CD14-positive monocyte (primary cell): ENCODE measurements around the gene PREX1. TPM values are rescaled to one million over a fixed set of nuclear protein-coding genes. Genes with fewer than 3 reads are reported as not detected.

Experiments
- DNase-seq, 3 donors: peaks; one replicate each; pipeline ENCODE4 v3.0.0-alpha.2; 2011 to 2022
- H2AFZ ChIP-seq: 2 replicates; pipeline ENCODE4 v1.6.0; 2012; ENCODE audit warnings: mild to moderate bottlenecking, low read depth, low read length, inconsistent platforms; ENCODE audit not compliant: insufficient read depth, poor library complexity, severe bottlenecking
- H3K27ac ChIP-seq, 2 donors: 1 replicate in 1 of 2; 2 replicates in 1 of 2; pipeline ENCODE4 v1.5.1; 2012 to 2013; ENCODE audit warnings: low read length in 2 of 2, control low read depth in 1 of 2, inconsistent platforms in 1 of 2, low read depth in 1 of 2, mild to moderate bottlenecking in 1 of 2
- H3K27me3 ChIP-seq, 2 donors: one replicate each; pipeline versions ENCODE4 v1.6.0 to v1.6.1; 2011 to 2013; ENCODE audit warnings: low read length in 2 of 2; ENCODE audit not compliant: control insufficient read depth in 2 of 2, insufficient read depth in 2 of 2
- H3K36me3 ChIP-seq, 2 donors: replicated peaks in 1 of 2; 1 replicate in 1 of 2; 2 replicates in 1 of 2; pipeline versions ENCODE4 v1.5.1 to v1.6.1; 2012 to 2013; ENCODE audit warnings: low read length in 2 of 2, control low read depth in 1 of 2, inconsistent platforms in 1 of 2, mild to moderate bottlenecking in 1 of 2; ENCODE audit not compliant: insufficient read depth in 2 of 2, control insufficient read depth in 1 of 2
- H3K4me1 ChIP-seq, 2 donors: 1 replicate in 1 of 2; 2 replicates in 1 of 2; pipeline versions ENCODE4 v1.5.1 to v1.6.1; 2012 to 2013; ENCODE audit warnings: low read length in 2 of 2, control low read depth in 1 of 2, inconsistent platforms in 1 of 2, mild to moderate bottlenecking in 1 of 2, moderate library complexity in 1 of 2; ENCODE audit not compliant: insufficient read depth in 2 of 2, control insufficient read depth in 1 of 2
- H3K4me2 ChIP-seq: replicated peaks from 2 replicates; pipeline ENCODE3; 2012; ENCODE audit warnings: low read length, moderate library complexity, mild to moderate bottlenecking; ENCODE audit not compliant: poor library complexity, severe bottlenecking; ENCODE audit errors: extremely low read depth
- H3K4me3 ChIP-seq, 3 experiments: fragments of 200-600 bp in 1 of 3; sonication (generic) in 1 of 3; replicated peaks in 1 of 3; 1 replicate in 2 of 3; 2 replicates in 1 of 3; pipeline ENCODE4 v1.5.1; 2011 to 2013; ENCODE audit warnings: low read length in 3 of 3, mild to moderate bottlenecking in 3 of 3, control low read depth in 2 of 3, low read depth in 2 of 3, inconsistent platforms in 1 of 3, moderate library complexity in 1 of 3
- H3K79me2 ChIP-seq: 2 replicates; pipeline ENCODE4 v1.6.0; 2012; ENCODE audit warnings: mild to moderate bottlenecking, control low read depth, inconsistent platforms, low read length, moderate library complexity; ENCODE audit not compliant: insufficient read depth
- H3K9ac ChIP-seq: 2 replicates; pipeline ENCODE4 v1.6.0; 2017; ENCODE audit warnings: low read length, mild to moderate bottlenecking; ENCODE audit not compliant: insufficient read depth, poor library complexity, severe bottlenecking
- H3K9me3 ChIP-seq, 2 donors: replicated peaks in 1 of 2; 1 replicate in 1 of 2; 2 replicates in 1 of 2; pipeline versions ENCODE4 v1.5.1 to v1.6.1; 2012 to 2013; ENCODE audit warnings: low read length in 2 of 2, control low read depth in 1 of 2; ENCODE audit not compliant: control insufficient read depth in 1 of 2, insufficient read depth in 1 of 2
- H4K20me1 ChIP-seq: 2 replicates; pipeline ENCODE4 v1.6.0; 2012; ENCODE audit warnings: mild to moderate bottlenecking, low read length, control low read depth, moderate library complexity; ENCODE audit not compliant: insufficient read depth
- H3K27ac Mint-ChIP-seq, 7 donors: one replicate each; pipeline ENCODE4 v1.8.0; 2020; ENCODE audit warnings: mild to moderate bottlenecking in 7 of 7, mixed read lengths in 7 of 7, moderate library complexity in 6 of 7, inconsistent platforms in 2 of 7
- H3K27me3 Mint-ChIP-seq, 3 donors: one replicate each; pipeline ENCODE4 v1.8.0; 2021 to 2022; ENCODE audit warnings: low read depth in 3 of 3, mild to moderate bottlenecking in 3 of 3, mixed read lengths in 3 of 3, moderate library complexity in 3 of 3, inconsistent platforms in 1 of 3
- H3K36me3 Mint-ChIP-seq, 2 donors: one replicate each; pipeline ENCODE4 v1.8.0; 2020; ENCODE audit warnings: mixed read lengths in 2 of 2, inconsistent platforms in 1 of 2, mild to moderate bottlenecking in 1 of 2
- H3K4me1 Mint-ChIP-seq: one replicate; pipeline ENCODE4 v1.8.0; 2020; ENCODE audit warnings: mild to moderate bottlenecking, mixed read lengths
- H3K4me3 Mint-ChIP-seq, 2 donors: one replicate each; pipeline ENCODE4 v1.8.0; 2020; ENCODE audit warnings: mild to moderate bottlenecking in 2 of 2, mixed read lengths in 2 of 2, moderate library complexity in 1 of 2
- H3K9me3 Mint-ChIP-seq, 7 donors: one replicate each; pipeline ENCODE4 v1.8.0; 2020 to 2022; ENCODE audit warnings: mixed read lengths in 7 of 7, mild to moderate bottlenecking in 6 of 7, moderate library complexity in 6 of 7, inconsistent platforms in 2 of 7
- WGBS: methylation state at CpG from one replicate; pipeline ENCODE4 v1.1.5; 2013; ENCODE audit warnings: missing lambda C conversion rate; ENCODE audit not compliant: insufficient coverage; 5-methylcytosine and 5-hydroxymethylcytosine counted together
- intact Hi-C, 2 donors: fragments of 100-400 bp; cut with micrococcal nuclease; formaldehyde crosslinking; loops; one replicate each; pipeline versions ENCODE4 v1.15.0 to v1.15.1; 2023
- polyA plus RNA-seq, 3 donors: library from polyadenylated mRNA; depleted of rRNA in 1 of 3; unstranded in 2 of 3; stranded (reverse) in 1 of 3; fragments of 300-500 nt in 2 of 3; fragments of >200 nt in 1 of 3; fragmentation: Illumina TruSeq in 2 of 3; gene quantifications; 1 replicate in 2 of 3; 2 replicates in 1 of 3; pipeline ENCODE4 v1.2.3, GENCODE V29; 2012 to 2021
- TF ChIP-seq, protein P1 (sequence below): fragments of 200-600 bp; IDR thresholded peaks from one replicate; pipeline ENCODE4 v1.8.0; 2022; ENCODE audit warnings: antibody characterized with exemption, mild to moderate bottlenecking

Gene PREX1
- polyA plus RNA-seq, 3 donors = 24.3 to 114 (median 27.5) TPM

- peaks cover 100% of the 10 kb centered on the region for H3K79me2 ChIP-seq
- H3K36me3 ChIP-seq = peaks cover 7 to 8% of the 10 kb centered on the region in 2 donors
- DNase-seq = peak in 1 of 3 donors; percentile 54
- intact Hi-C loops = no loop called here
- no peaks in the 10 kb centered on the region for H3K27me3 ChIP-seq
- Mint-ChIP-seq H3K4me1 (peaks cover 55% of the 10 kb centered on the region), H3K27ac (peak overlapping the region in 1 of 7 donors; percentile 57), H3K36me3 (peaks cover 30 to 43% of the 10 kb centered on the region in 2 donors), H3K9me3 (peaks cover 0 to 4% (median 0%) of the 10 kb centered on the region in 7 donors), H3K4me3 (no peak overlapping the region), H3K27me3 (peaks cover 0 to 3% (median 2%) of the 10 kb centered on the region in 3 donors)
- H3K9ac ChIP-seq = no peak overlapping the region
- no peak overlapping the region for H3K4me3 ChIP-seq
- H3K4me2 ChIP-seq = no peak overlapping the region
- TF ChIP-seq, protein P1, sequence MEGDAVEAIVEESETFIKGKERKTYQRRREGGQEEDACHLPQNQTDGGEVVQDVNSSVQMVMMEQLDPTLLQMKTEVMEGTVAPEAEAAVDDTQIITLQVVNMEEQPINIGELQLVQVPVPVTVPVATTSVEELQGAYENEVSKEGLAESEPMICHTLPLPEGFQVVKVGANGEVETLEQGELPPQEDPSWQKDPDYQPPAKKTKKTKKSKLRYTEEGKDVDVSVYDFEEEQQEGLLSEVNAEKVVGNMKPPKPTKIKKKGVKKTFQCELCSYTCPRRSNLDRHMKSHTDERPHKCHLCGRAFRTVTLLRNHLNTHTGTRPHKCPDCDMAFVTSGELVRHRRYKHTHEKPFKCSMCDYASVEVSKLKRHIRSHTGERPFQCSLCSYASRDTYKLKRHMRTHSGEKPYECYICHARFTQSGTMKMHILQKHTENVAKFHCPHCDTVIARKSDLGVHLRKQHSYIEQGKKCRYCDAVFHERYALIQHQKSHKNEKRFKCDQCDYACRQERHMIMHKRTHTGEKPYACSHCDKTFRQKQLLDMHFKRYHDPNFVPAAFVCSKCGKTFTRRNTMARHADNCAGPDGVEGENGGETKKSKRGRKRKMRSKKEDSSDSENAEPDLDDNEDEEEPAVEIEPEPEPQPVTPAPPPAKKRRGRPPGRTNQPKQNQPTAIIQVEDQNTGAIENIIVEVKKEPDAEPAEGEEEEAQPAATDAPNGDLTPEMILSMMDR = no peak
- peaks cover 67 to 93% of the 10 kb centered on the region in 2 donors for H3K4me1 ChIP-seq
- H3K27ac ChIP-seq = peak overlapping the region in 1 of 2 donors; percentile 71
- 20% methylated on average over 1 of the region's 4 CpGs for WGBS
- no peaks in the 10 kb centered on the region for H3K9me3 ChIP-seq
- peaks cover 87% of the 10 kb centered on the region for H4K20me1 ChIP-seq
- no peak overlapping the region for H2AFZ ChIP-seq
Measured at GRCh38 chr20:48782053-48782452, 45.7 kb downstream of the PREX1 start.

- Mint-ChIP-seq H3K9me3 (peaks cover 0 to 4% (median 0%) of the 10 kb centered on the region in 7 donors), H3K27ac (peak overlapping the region in 1 of 7 donors; percentile 93), H3K4me3 (no peak overlapping the region), H3K4me1 (peaks cover 55% of the 10 kb centered on the region), H3K27me3 (peaks cover 0 to 3% (median 2%) of the 10 kb centered on the region in 3 donors), H3K36me3 (peaks cover 32 to 42% of the 10 kb centered on the region in 2 donors)
- peaks cover 67 to 93% of the 10 kb centered on the region in 2 donors for H3K4me1 ChIP-seq
- WGBS = no CpG with 5 or more reads among the region's 1 CpG
- no peak overlapping the region for H3K4me3 ChIP-seq
- H3K79me2 ChIP-seq = peaks cover 100% of the 10 kb centered on the region
- no peak overlapping the region for H3K4me2 ChIP-seq
- peak overlapping the region in 1 of 2 donors; percentile 71 for H3K27ac ChIP-seq
- H3K27me3 ChIP-seq = no peaks in the 10 kb centered on the region
- no peak overlapping the region for H2AFZ ChIP-seq
- H3K9me3 ChIP-seq = no peaks in the 10 kb centered on the region
- TF ChIP-seq, protein P1 = no peak
- DNase-seq = peak in 1 of 3 donors; percentile 38
- intact Hi-C loops = no loop called here
- peaks cover 7 to 8% of the 10 kb centered on the region in 2 donors for H3K36me3 ChIP-seq
- H3K9ac ChIP-seq = no peak overlapping the region
- H4K20me1 ChIP-seq = peaks cover 86% of the 10 kb centered on the region
Measured at GRCh38 chr20:48781634-48782033, 46.2 kb downstream of the PREX1 start.
